ENCODE results near the gene IER3. TPM values are rescaled to one million over a fixed set of nuclear protein-coding genes. Genes with fewer than 3 reads are reported as not detected.

The IER3 gene
- total and polyA plus RNA-seq, 9 of the 15 experiments (the other 6 are each of a cell fraction or from before 2014, with no cell fraction given), result 1.5 to 30.0 (median 11.5) TPM

- Histone ChIP-seq H3K79me2 (ENCODE audit: control insufficient read depth, insufficient read depth, low read length) (peaks cover 91% of the 10 kb centered on the region), H3K9me3 (replicated peaks; ENCODE audit: control insufficient read depth, insufficient read depth, low read depth, low read length) (no peaks in the 10 kb centered on the region), H3K9me1 (ENCODE audit: control insufficient read depth, insufficient read depth, low read length) (peaks cover 1% of the 10 kb centered on the region), H3K27me3 (ENCODE audit: control insufficient read depth in 2 of 2, insufficient read depth in 2 of 2, low read length in 2 of 2) (no peaks in the 10 kb centered on the region), H3K4me2 (ENCODE audit: insufficient read depth, low read length) (peak overlapping the region; percentile 86), H3K36me3 (ENCODE audit: control insufficient read depth, insufficient read depth, low read length) (peaks cover 44% of the 10 kb centered on the region), H3K9ac (ENCODE audit: insufficient read depth in 1 of 2, low read depth in 2 of 2, low read length in 2 of 2) (peak overlapping the region; percentile 96), H2AFZ (ENCODE audit: low read depth, low read length) (no peak overlapping the region), H3K4me3 (peak overlapping the region; percentile 89), H4K20me1 (replicated peaks; ENCODE audit: control insufficient read depth, insufficient read depth, low read length) (peaks cover 41% of the 10 kb centered on the region), H3K27ac (ENCODE audit: extremely low read depth, low read depth, low read length) (peak overlapping the region; percentile 91), H3K4me1 (replicated peaks in 1 of 2; ENCODE audit: control insufficient read depth in 2 of 2, insufficient read depth in 2 of 2, low read length in 2 of 2) (peaks cover 21 to 25% of the 10 kb centered on the region in 2 experiments)
- in situ Hi-C loops (cut with MboI), result loop anchor here (5.0 to 10.0 kb wide), 2 partner anchors 46 to 238 kb away; partner anchors contain the start of gene DHX16
- peak; percentile 57 to 89 (median 70) for DNase-seq (ENCODE audit: extremely low read depth in 1 of 4, low spot score in 3 of 4)
- ChIA-PET POLR2A (interaction anchor here (0.6 to 27.1 kb wide), 9 partner anchors 9 to 345 kb away, joined by 3 to 524 read pairs (median 5); partner anchors contain the start of gene NRM), CTCF (ENCODE audit: low intra/inter-chr PET ratio) (interaction anchor here (0.7 to 5.0 kb wide), 2 partner anchors 35 to 41 kb away, joined by 6 to 92 read pairs; partner anchors contain the start of gene PPP1R18)
- intact Hi-C loops (cut with micrococcal nuclease), result loop anchor here (1.0 to 2.0 kb wide), 3 partner anchors 22 to 156 kb away; partner anchors contain the start of genes FLOT1 and PPP1R18
- peak; percentile 31 for ATAC-seq
- FAIRE-seq, result no peak
- WGBS (ENCODE audit: insufficient coverage, low coverage, missing lambda C conversion rate), result under 1% methylated on average over 29 of the region's 29 CpGs
- no TSS peak for BruUV-seq (replicated peaks)
- TF ChIP-seq ZC3H4 (CRISPR knock-in tag; IDR thresholded peaks at IDR 0.05; ENCODE audit: borderline replicate concordance), result no peak
- TF ChIP-seq ELF1 (tag; IDR thresholded peaks at IDR 0.05), result 0 out of 2 replicates have a peak, but pooled peaks have one; percentile 6
- TF ChIP-seq ZNF551 (CRISPR knock-in tag; IDR thresholded peaks at IDR 0.05), result no peak
- TF ChIP-seq ZNF232 (CRISPR knock-in tag; IDR thresholded peaks at IDR 0.05), result peak; percentile 63; the same call in 1 of the 2 replicates
- peak; percentile 22 for TF ChIP-seq NEUROD1 (IDR thresholded peaks at IDR 0.05; ENCODE audit: borderline replicate concordance, low read depth, low read length, partially characterized antibody)
- TF ChIP-seq PRPF4 (IDR thresholded peaks at IDR 0.05; ENCODE audit: insufficient read depth, low read depth, low read length, poor library complexity, severe bottlenecking), result peak; percentile 16
- TF ChIP-seq CHD7 (IDR thresholded peaks at IDR 0.05; ENCODE audit: low read depth, low read length), result peak; percentile 5
- no peak for TF ChIP-seq SNAPC5 (CRISPR knock-in tag; IDR thresholded peaks at IDR 0.05)
- no peak for TF ChIP-seq JUN (IDR thresholded peaks at IDR 0.05; ENCODE audit: borderline replicate concordance, low read depth, low read length)
- TF ChIP-seq JUN (CRISPR knock-in tag; IDR thresholded peaks at IDR 0.05; ENCODE audit: borderline replicate concordance), result no peak
Observed at GRCh38 chr6:30720738-30721197, 23.6 kb downstream of the IER3 start.
